Gastroesophageal sphincter (tissue), 4 donors: ENCODE data around the gene PUM1. TPM values are rescaled to one million over a fixed set of nuclear protein-coding genes. Genes with fewer than 3 reads are reported as not detected.
A peak's percentile ranks its signal among the peaks of the same experiment; 100 is the strongest.

Source experiments
- ATAC-seq: fragments of 150-250 bp; one replicate; pipeline ENCODE4 v1.9.1; 2016; ENCODE audit warnings: mild to moderate bottlenecking, moderate library complexity
- H3K27ac ChIP-seq, 4 donors: fragments of 200-600 bp; sonication (generic) in 3 of 4; 1 replicate in 3 of 4; 2 replicates in 1 of 4; pipeline ENCODE4 v1.5.1; 2016 to 2019
- H3K27me3 ChIP-seq: fragments of 200-600 bp; sonication (generic); one replicate; pipeline ENCODE4 v1.5.1; 2019
- H3K36me3 ChIP-seq, 2 donors: fragments of 200-600 bp; sonication (generic); one replicate each; pipeline ENCODE4 v1.5.1; 2019; ENCODE audit warnings: control low read depth in 1 of 2
- H3K4me1 ChIP-seq, 3 donors: fragments of 200-600 bp; sonication (generic); 1 replicate in 2 of 3; 2 replicates in 1 of 3; pipeline ENCODE4 v1.5.1; 2016 to 2019; ENCODE audit warnings: control low read depth in 2 of 3
- H3K4me3 ChIP-seq, 2 donors: fragments of 200-600 bp; sonication (generic); one replicate each; pipeline ENCODE4 v1.5.1; 2019; ENCODE audit warnings: mild to moderate bottlenecking in 1 of 2, moderate library complexity in 1 of 2
- H3K9me3 ChIP-seq, 3 donors: fragments of 200-600 bp; sonication (generic); one replicate each; pipeline ENCODE4 v1.5.1; 2017 to 2019; ENCODE audit warnings: control low read depth in 2 of 3
- CTCF ChIP-seq, 4 experiments: fragments of 200-600 bp in 2 of 4; fragments of 450-650 bp in 2 of 4; sonication (generic) in 1 of 4; IDR thresholded peaks; one replicate each; pipeline ENCODE4 v1.5.1; 2017 to 2019; ENCODE audit warnings: antibody characterized with exemption in 4 of 4, mild to moderate bottlenecking in 2 of 4, moderate library complexity in 2 of 4
- EP300 ChIP-seq: sonication (generic); formaldehyde crosslinking; IDR thresholded peaks from one replicate; pipeline ENCODE4 v1.6.1; 2017; ENCODE audit warnings: antibody characterized with exemption, mild to moderate bottlenecking
- POLR2A ChIP-seq, 2 donors: fragments of 450-650 bp; IDR thresholded peaks; one replicate each; pipeline ENCODE4 v1.6.1; 2017; ENCODE audit warnings: antibody characterized with exemption in 2 of 2, mild to moderate bottlenecking in 2 of 2, moderate library complexity in 1 of 2
- POLR2AphosphoS5 ChIP-seq: sonication (generic); formaldehyde crosslinking; IDR thresholded peaks from one replicate; pipeline ENCODE4 v1.6.1; 2017; ENCODE audit warnings: antibody characterized with exemption
- WGBS, 2 donors: methylation state at CpG; one replicate each; pipeline ENCODE4 v1.1.5; 2018; ENCODE audit warnings: low coverage in 1 of 2; 5-methylcytosine and 5-hydroxymethylcytosine counted together
- total RNA-seq, 4 donors: library from RNA; depleted of rRNA; stranded (reverse); fragments of >200 nt; gene quantifications; one replicate each; pipeline ENCODE4 v1.1.0, GENCODE V29; 2016

Gene PUM1
- total RNA-seq, 4 donors from 2014 or later = 83.8 to 90.7 (median 88.4) TPM

- H3K9me3 ChIP-seq = no peaks in the 10 kb centered on the region
- no peaks in the 10 kb centered on the region for H3K27me3 ChIP-seq
- H3K36me3 ChIP-seq = peaks cover 0 to 33% of the 10 kb centered on the region in 2 donors
- no peak for ATAC-seq
- no peak overlapping the region for H3K27ac ChIP-seq
- TF ChIP-seq EP300 = no peak
- no peak for TF ChIP-seq CTCF (IDR thresholded peaks at IDR 0.05)
- TF ChIP-seq POLR2AphosphoS5 = no peak
- no peak for TF ChIP-seq POLR2A (IDR thresholded peaks at IDR 0.05)
- 48 to 62% methylated on average over 3 to 5 of the region's 6 CpGs for WGBS, 2 donors
- peaks cover 0 to 61% (median 6%) of the 10 kb centered on the region in 3 donors for H3K4me1 ChIP-seq
- no peak overlapping the region for H3K4me3 ChIP-seq
Observed at GRCh38 chr1:30991862-30992606, 73.5 kb downstream of the PUM1 start.

- Histone ChIP-seq H3K36me3 (peaks cover 0 to 31% of the 10 kb centered on the region in 2 donors), H3K27me3 (no peaks in the 10 kb centered on the region), H3K27ac (no peak overlapping the region), H3K4me3 (no peak overlapping the region), H3K9me3 (no peaks in the 10 kb centered on the region), H3K4me1 (peaks cover 0 to 62% (median 6%) of the 10 kb centered on the region in 3 donors)
- WGBS, 2 donors = 51 to 55% methylated on average over 3 of the region's 3 CpGs
- TF ChIP-seq POLR2A (IDR thresholded peaks at IDR 0.05) (no peak), POLR2AphosphoS5 (no peak), CTCF (IDR thresholded peaks at IDR 0.05) (no peak), EP300 (no peak)
- ATAC-seq = no peak
Observed at GRCh38 chr1:30990591-30990990, 74.9 kb downstream of the PUM1 start.

GRCh38 chr1:30988045-30988444, 77.5 kb downstream of the PUM1 start:
- ATAC-seq = no peak
- Histone ChIP-seq H3K4me1 (peaks cover 9 to 84% (median 12%) of the 10 kb centered on the region in 3 donors), H3K27ac (no peak overlapping the region), H3K9me3 (no peaks in the 10 kb centered on the region), H3K27me3 (no peaks in the 10 kb centered on the region), H3K4me3 (no peak overlapping the region), H3K36me3 (peaks cover 0 to 23% of the 10 kb centered on the region in 2 donors)
- TF ChIP-seq POLR2AphosphoS5 = no peak
- no peak for TF ChIP-seq POLR2A (IDR thresholded peaks at IDR 0.05)
- TF ChIP-seq CTCF (IDR thresholded peaks at IDR 0.05) = no peak
- no peak for TF ChIP-seq EP300
- 78 to 90% methylated on average over 1 of the region's 1 CpG for WGBS, 2 donors

GRCh38 chr1:30986755-30987154, 78.8 kb downstream of the PUM1 start:
- TF ChIP-seq CTCF (IDR thresholded peaks at IDR 0.05) (no peak), POLR2AphosphoS5 (no peak), EP300 (no peak), POLR2A (IDR thresholded peaks at IDR 0.05) (no peak)
- no peak overlapping the region for H3K27ac ChIP-seq
- peaks cover 14 to 85% (median 15%) of the 10 kb centered on the region in 3 donors for H3K4me1 ChIP-seq
- no peak for ATAC-seq
- H3K36me3 ChIP-seq = peaks cover 0 to 13% of the 10 kb centered on the region in 2 donors
- H3K4me3 ChIP-seq = no peak overlapping the region
- H3K27me3 ChIP-seq = no peaks in the 10 kb centered on the region
- 25 to 26% methylated on average over 3 of the region's 3 CpGs for WGBS, 2 donors
- H3K9me3 ChIP-seq = no peaks in the 10 kb centered on the region

- no peaks in the 10 kb centered on the region for H3K27me3 ChIP-seq
- H3K27ac ChIP-seq = peak overlapping the region in 1 of 4 donors; percentile 0
- no peak overlapping the region for H3K4me3 ChIP-seq
- WGBS, 2 donors = 29 to 83% methylated on average over 1 to 3 of the region's 4 CpGs
- no peak for ATAC-seq
- TF ChIP-seq EP300 = no peak
- no peak for TF ChIP-seq CTCF (IDR thresholded peaks at IDR 0.05)
- TF ChIP-seq POLR2A (IDR thresholded peaks at IDR 0.05) = no peak
- no peak for TF ChIP-seq POLR2AphosphoS5
- H3K4me1 ChIP-seq = peaks cover 14 to 83% (median 15%) of the 10 kb centered on the region in 3 donors
- H3K9me3 ChIP-seq = no peaks in the 10 kb centered on the region
- H3K36me3 ChIP-seq = peaks cover 0 to 14% of the 10 kb centered on the region in 2 donors
Observed at GRCh38 chr1:30984991-30985503, 80.5 kb downstream of the PUM1 start.
